GM12873 (cell line): ENCODE results near the gene COL19A1.

Experiments used
- TF ChIP-seq, protein P1 (sequence below): IDR thresholded peaks from 2 replicates; pipeline ENCODE4 v1.5.1; 2012; ENCODE audit warnings: low read depth, mild to moderate bottlenecking, moderate library complexity, low read length, control low read depth; ENCODE audit not compliant: insufficient read depth; ENCODE audit errors: missing control alignments

The COL19A1 gene

DNA sequence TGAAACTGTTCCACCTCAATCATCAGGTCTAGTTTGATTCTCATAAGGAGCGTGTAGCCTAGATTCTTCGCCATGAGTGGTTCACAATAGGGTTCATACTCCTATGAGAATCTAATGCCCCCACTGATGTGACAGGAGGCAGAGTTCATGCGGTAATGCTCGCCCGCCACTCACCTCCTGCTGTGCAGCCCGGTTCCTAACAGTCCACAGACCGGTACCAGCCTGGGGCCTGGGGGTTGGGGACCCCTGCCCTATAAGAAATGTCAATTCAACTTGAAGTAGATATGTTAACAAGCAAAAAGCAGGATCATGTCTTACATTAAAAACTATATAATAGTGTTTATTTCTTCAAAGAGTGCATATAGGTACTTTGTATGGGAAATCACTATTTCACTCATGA lies 216.5 kb downstream of the COL19A1 start:
- TF ChIP-seq, protein P1, sequence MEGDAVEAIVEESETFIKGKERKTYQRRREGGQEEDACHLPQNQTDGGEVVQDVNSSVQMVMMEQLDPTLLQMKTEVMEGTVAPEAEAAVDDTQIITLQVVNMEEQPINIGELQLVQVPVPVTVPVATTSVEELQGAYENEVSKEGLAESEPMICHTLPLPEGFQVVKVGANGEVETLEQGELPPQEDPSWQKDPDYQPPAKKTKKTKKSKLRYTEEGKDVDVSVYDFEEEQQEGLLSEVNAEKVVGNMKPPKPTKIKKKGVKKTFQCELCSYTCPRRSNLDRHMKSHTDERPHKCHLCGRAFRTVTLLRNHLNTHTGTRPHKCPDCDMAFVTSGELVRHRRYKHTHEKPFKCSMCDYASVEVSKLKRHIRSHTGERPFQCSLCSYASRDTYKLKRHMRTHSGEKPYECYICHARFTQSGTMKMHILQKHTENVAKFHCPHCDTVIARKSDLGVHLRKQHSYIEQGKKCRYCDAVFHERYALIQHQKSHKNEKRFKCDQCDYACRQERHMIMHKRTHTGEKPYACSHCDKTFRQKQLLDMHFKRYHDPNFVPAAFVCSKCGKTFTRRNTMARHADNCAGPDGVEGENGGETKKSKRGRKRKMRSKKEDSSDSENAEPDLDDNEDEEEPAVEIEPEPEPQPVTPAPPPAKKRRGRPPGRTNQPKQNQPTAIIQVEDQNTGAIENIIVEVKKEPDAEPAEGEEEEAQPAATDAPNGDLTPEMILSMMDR: no peak

DNA sequence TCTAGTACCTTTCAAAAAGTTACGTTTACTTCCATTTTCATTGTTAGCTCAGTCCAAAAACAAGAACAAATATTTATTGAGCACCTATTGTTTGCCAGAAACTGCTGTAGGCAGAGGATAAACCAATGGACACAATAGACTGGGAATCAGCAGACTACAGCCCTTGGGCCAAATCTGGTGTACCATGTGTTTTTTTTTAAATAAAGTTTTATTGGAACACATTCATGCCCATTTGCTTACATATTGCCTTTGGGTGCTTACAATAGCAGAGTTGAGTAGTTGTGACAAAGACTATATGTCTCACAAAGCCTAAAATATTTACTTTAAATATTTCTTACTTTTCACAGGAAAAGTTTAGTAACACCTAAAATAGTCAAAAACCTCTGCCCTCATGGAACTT lies 220.4 kb downstream of the COL19A1 start:
- TF ChIP-seq, protein P1: no peak

DNA sequence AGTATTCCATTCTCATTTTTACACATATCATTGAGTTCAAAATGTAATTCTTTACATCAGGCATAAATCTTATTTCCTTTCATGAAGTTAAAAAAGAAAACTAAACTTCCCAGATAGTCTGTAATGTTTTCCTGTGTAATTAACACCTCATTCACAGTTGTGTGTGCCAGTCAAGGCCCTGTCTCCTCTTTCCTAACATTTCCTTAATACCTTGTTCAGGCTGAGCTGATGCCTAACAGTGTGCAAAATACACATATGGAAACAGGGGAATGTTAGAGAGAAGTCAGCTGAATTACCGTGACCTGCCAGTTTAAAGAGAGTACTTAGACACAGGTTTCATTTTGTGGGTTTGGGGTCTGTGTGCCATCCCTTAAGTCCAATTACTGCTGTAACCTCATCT lies 227.8 kb downstream of the COL19A1 start:
- TF ChIP-seq, protein P1: no peak

DNA sequence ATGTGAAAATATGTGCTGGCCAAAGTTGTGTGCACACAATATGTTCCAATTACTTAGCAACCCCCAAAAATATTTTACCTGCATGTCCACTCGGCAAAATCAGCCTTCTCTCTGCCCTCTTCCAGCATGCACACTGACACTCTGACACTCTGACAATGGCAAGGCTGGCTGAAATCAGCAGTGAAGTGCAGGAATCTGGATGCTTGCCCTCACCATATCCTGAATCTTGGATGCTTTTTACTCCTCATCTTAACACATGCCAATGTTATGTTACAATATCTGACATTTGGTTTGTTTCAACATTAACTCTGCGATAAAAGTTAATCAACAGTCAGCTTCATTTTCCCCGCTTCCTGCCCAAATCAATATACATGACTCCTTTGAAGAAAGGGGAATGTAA lies 233.4 kb downstream of the COL19A1 start:
- TF ChIP-seq, protein P1: no peak

DNA sequence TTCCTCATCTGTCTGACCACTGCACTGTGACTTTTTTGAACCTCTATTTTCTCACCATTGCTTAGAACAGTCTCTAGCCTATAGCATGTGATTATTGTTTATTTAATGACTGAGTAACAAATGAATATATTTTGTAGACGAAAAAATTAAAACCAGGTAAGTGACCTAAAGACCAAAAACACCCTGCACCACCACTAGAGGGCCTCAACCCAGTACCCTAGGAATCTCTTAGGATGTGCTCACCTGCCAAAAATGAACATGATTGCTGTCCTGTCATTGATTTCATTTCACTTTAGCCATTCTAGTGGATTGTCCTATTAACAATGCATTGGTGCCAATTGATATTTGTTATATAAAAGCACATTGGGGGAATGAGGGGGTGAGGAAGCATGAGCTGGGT lies 237.4 kb downstream of the COL19A1 start:
- TF ChIP-seq, protein P1: peak; percentile 64

DNA sequence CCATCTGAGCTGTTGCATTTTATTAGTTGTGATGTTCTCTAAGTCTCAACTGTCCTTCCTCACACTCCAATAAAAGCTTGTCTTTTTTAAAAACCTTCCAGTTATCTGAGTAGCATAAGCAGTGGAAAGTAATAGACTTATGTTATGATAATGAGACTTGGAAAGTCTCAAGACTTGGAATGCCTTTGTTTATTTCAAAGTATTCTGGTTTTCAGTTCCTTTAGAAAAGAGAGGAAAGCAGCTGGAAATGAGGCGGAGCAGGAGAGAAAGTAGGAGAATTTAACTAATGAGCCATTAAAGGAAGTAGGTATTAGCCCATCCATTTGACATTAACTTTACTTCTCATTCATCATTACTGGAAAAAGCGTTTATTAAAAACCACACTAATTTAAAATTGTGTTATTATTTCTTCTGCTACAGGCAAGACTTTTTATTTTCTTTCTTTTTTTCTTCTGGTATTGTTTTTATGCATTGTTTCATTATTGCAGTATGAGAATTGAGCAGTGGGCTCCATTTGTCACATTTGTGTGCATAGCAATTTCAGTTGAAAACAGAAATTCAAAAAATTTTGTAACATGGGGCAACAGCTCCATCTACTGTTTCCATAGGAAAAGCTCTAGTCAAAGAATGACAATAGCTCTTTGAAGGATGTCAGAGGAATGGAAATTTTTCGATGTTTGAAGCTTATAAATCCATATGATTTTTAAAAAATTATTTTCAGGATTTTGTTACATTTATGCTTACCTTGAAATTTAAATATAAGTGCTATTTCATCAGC lies 241.7 kb downstream of the COL19A1 start:
- TF ChIP-seq, protein P1: peak; percentile 60

DNA sequence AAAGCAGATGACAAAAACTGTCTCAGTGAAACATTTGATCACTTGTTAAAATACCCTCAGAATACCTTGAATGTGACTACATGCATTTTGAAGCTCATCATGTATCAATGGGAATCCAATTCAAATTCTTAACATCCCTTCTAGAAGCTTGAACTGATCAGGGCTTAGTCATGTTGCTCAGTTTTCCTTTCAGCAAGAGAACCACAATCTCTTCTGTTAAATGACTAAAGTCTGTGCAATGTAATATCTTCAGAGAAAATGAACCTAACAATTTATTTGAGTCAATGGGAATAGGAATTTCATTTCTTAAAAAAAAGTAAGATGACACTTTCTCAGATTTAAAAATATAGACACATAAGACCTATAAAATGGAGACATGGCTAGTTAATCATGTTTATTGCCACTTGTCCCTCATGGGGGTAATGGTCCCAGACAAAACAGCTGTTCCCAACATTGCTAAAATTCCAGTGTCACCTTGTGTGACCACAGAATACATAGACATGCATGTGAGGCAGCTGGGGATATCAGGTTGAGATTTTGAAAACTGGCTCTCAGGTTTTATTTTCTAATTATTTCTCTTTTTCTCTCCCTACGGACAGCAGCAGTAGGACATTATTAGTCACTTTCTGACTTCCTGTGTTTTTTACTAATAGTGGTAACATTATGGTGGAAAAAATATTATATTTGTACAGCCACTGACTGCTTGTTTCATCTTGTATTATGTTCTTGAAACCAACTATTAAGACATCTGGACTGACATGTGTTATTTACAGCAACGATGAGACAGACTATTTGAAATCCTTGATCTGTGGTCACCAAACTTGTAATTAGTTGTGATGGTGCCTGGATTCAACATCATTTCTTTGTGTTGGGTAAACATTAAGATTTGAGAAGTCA lies 244.0 kb downstream of the COL19A1 start:
- TF ChIP-seq, protein P1: no peak
